Measurements from ENCODE around the gene JUNB.
A peak's percentile ranks its signal among the peaks of the same experiment; 100 is the strongest.
"Not testable (repeated sequence)": the region's sequence is repeated elsewhere in the genome, so short reads cannot be mapped to it uniquely, and the experiment has no call there.

JUNB gene

GRCh38 chr19:12804051-12804450, 12.8 kb downstream of the JUNB start:
- DNase-seq (ENCODE audit: low spot score) = no peak

- DNase-seq (ENCODE audit: low spot score) = peak; percentile 92
Observed at GRCh38 chr19:12806242-12807081, 15.2 kb downstream of the JUNB start, which contains the start of gene RNASEH2A. RNASEH2A (plus strand) TSS chr19:12806584; CDS start chr19:12806674, 90 bp downstream.

- no peak for DNase-seq (ENCODE audit: low spot score)
Observed at GRCh38 chr19:12815088-12815487, 23.8 kb downstream of the JUNB start.

- DNase-seq (ENCODE audit: low spot score) = not testable (repeated sequence)
Observed at GRCh38 chr19:12817188-12817587, 25.9 kb downstream of the JUNB start.

GRCh38 chr19:12817810-12818209, 26.5 kb downstream of the JUNB start:
- not testable (repeated sequence) for DNase-seq (ENCODE audit: low spot score)

GRCh38 chr19:12821761-12822160, 30.5 kb downstream of the JUNB start:
- DNase-seq (ENCODE audit: low spot score) = no peak

GRCh38 chr19:12825254-12826131, 34.2 kb downstream of the JUNB start:
- no peak for DNase-seq (ENCODE audit: low spot score)

GRCh38 chr19:12828494-12828893, 37.2 kb downstream of the JUNB start:
- no peak for DNase-seq (ENCODE audit: low spot score)

- DNase-seq (ENCODE audit: low spot score) = no peak
Observed at GRCh38 chr19:12833418-12833737, 42.1 kb downstream of the JUNB start.

- peak; percentile 53 for DNase-seq (ENCODE audit: low spot score)
Observed at GRCh38 chr19:12833738-12834565, 42.7 kb downstream of the JUNB start.

GRCh38 chr19:12834566-12834943, 43.3 kb downstream of the JUNB start, which contains the start of gene RTBDN:
RTBDN (minus strand) TSS chr19:12834579; CDS start chr19:12829979, 4,600 bp downstream.
- DNase-seq (ENCODE audit: low spot score) = no peak

- DNase-seq (ENCODE audit: low spot score) = no peak
Observed at GRCh38 chr19:12834976-12835757, 43.9 kb downstream of the JUNB start.

GRCh38 chr19:12836529-12836863, 45.2 kb downstream of the JUNB start:
- no peak for DNase-seq (ENCODE audit: low spot score)

GRCh38 chr19:12837225-12837624, 45.9 kb downstream of the JUNB start:
- DNase-seq (ENCODE audit: low spot score) = no peak

- peak; percentile 75 for DNase-seq (ENCODE audit: low spot score)
Observed at GRCh38 chr19:12838182-12838885, 47.0 kb downstream of the JUNB start, which contains the start of gene MAST1. MAST1 (plus strand) TSS chr19:12838515; CDS start chr19:12838573, 58 bp downstream.

- DNase-seq (ENCODE audit: low spot score) = no peak
Observed at GRCh38 chr19:12838886-12839756, 47.8 kb downstream of the JUNB start.

GRCh38 chr19:12840091-12841079, 49.1 kb downstream of the JUNB start:
- DNase-seq (ENCODE audit: low spot score) = peak; percentile 67

GRCh38 chr19:12841094-12841493, 49.8 kb downstream of the JUNB start:
- no peak for DNase-seq (ENCODE audit: low spot score)

Data from LoVo (cell line).